Coronary artery (tissue), 2 donors: ENCODE data around the gene GPR151.

Experiments
- DNase-seq: peaks from one replicate; pipeline ENCODE4 v3.0.0-alpha.2; 2017; ENCODE audit warnings: low spot score
- H3K27ac ChIP-seq, 2 donors: fragments of 200-600 bp; sonication (generic); one replicate each; pipeline ENCODE4 v1.5.1; 2016 to 2019
- H3K4me3 ChIP-seq: fragments of 200-600 bp; sonication (generic); 2 replicates; pipeline ENCODE4 v1.5.1; 2016; ENCODE audit warnings: mild to moderate bottlenecking, moderate library complexity
- TF ChIP-seq, protein P1 (sequence below): fragments of 200-600 bp; sonication (generic); IDR thresholded peaks from one replicate; pipeline ENCODE4 v1.5.1; 2019; ENCODE audit warnings: antibody characterized with exemption

GPR151 gene

DNA sequence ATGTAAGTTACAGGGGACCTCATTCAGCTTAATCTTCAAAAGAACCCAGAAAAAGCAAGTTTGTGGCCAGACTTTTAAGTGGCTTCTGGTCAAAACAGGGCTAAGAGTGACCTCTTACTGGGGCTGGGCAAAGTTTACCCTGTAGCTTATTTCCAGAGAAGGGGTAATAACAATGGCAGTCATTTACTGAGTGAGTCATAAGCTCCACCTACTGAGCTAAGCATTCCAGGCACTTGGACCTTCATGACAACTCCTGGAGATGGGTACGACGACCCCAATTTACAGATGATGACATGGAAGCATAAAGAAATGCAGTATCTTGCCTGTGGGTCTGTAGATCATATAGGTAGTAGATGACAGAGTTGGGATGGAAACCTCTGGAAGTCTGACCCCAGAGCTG lies 4.7 kb upstream of the GPR151 start:
- Histone ChIP-seq H3K27ac (no peak overlapping the region), H3K4me3 (no peak overlapping the region)
- TF ChIP-seq, protein P1, sequence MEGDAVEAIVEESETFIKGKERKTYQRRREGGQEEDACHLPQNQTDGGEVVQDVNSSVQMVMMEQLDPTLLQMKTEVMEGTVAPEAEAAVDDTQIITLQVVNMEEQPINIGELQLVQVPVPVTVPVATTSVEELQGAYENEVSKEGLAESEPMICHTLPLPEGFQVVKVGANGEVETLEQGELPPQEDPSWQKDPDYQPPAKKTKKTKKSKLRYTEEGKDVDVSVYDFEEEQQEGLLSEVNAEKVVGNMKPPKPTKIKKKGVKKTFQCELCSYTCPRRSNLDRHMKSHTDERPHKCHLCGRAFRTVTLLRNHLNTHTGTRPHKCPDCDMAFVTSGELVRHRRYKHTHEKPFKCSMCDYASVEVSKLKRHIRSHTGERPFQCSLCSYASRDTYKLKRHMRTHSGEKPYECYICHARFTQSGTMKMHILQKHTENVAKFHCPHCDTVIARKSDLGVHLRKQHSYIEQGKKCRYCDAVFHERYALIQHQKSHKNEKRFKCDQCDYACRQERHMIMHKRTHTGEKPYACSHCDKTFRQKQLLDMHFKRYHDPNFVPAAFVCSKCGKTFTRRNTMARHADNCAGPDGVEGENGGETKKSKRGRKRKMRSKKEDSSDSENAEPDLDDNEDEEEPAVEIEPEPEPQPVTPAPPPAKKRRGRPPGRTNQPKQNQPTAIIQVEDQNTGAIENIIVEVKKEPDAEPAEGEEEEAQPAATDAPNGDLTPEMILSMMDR: no peak
- DNase-seq: no peak

DNA sequence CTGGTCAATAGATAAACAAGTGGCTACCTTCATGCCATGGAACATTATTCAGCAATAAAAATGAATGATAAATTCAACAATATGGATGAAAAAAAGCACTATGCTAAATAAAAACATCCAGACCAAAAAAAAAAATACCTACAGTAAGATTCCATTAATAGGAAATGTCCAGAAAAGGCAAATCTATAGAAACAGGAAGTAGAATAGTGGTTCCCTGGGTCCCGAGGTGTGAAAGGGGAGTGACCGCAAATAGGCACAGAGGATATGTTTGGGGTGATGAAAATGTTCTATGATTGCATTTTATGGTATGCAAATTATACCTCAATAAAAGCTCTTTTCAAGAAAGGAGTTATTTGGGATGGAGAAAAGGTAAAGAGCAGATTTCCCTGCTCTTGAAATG lies 3.6 kb upstream of the GPR151 start:
- no peak overlapping the region for H3K27ac ChIP-seq
- H3K4me3 ChIP-seq: no peak overlapping the region
- TF ChIP-seq, protein P1: no peak
- DNase-seq: no peak

DNA sequence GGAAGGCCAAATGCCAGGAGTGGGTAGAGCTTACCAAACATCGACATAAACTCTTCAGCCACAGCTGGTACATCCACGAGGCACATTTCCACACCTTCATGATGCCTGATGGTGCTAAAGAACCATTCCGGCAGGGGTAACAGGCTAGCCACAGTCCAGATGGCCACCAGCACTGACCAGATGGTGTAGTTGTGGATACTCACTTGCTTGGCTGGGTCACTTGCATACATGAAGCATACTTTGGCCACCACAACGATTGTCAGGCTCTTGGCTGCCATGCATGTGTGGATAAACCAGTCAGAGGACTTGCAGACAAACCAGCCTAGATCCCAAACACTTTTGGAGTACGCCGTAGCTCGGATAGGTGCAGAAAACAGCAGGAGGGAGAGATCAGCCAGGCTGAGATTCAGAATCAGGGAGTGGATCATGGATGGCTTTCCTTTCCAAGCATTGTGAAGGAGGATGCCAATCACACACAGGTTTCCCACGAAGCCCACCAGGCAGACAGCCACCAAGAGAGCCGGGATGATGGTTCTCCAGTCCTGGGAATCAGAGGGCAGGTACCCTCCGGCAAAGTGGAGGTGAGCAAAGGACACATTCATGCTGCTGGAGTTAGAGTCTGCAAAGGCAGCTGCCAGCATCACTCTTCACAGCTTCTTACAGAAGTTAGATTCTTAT lies 378 bp downstream of the GPR151 start:
- TF ChIP-seq, protein P1: no peak
- H3K4me3 ChIP-seq: no peak overlapping the region
- H3K27ac ChIP-seq: no peak overlapping the region
- no peak for DNase-seq

DNA sequence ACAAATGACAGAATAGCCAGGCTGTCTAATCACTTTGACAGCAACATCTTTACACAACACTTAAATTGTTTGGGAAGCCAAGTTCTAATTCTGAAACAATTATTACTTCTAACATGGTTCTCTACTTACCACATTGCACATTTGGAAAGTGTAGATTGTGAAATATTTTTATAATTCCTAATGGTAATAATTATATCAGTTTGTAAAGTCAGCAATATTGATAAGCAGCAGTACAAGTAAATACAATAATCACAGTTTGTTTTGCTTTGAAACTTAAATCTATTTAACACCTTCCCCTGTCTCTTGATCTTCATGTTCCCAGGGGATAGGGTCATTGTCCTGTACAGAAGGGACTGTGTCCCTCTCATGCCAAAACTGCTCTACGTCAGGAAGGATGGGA lies 1.4 kb downstream of the GPR151 start:
- no peak for DNase-seq
- Histone ChIP-seq H3K4me3 (no peak overlapping the region), H3K27ac (no peak overlapping the region)
- TF ChIP-seq, protein P1: no peak

DNA sequence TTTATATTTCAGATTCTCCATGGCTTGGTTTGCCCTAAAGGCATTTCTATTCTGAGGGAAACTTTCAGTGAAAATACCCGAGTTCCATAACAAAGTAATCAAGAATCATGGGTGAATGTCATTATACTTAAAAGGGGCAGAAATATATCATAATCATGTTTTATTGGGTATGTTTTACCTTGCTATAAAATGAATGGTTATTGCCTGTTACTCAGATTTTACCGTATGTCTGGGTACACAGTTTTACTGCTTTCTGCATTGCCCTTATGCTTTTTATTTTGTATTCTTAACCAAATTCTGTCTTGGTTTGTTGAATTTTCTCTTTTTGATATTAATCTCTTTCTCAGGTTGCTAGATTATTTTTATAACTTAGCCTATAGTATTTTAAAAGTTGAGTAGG lies 2.5 kb downstream of the GPR151 start:
- DNase-seq: no peak
- TF ChIP-seq, protein P1: no peak
- H3K4me3 ChIP-seq: no peak overlapping the region
- no peak overlapping the region for H3K27ac ChIP-seq

DNA sequence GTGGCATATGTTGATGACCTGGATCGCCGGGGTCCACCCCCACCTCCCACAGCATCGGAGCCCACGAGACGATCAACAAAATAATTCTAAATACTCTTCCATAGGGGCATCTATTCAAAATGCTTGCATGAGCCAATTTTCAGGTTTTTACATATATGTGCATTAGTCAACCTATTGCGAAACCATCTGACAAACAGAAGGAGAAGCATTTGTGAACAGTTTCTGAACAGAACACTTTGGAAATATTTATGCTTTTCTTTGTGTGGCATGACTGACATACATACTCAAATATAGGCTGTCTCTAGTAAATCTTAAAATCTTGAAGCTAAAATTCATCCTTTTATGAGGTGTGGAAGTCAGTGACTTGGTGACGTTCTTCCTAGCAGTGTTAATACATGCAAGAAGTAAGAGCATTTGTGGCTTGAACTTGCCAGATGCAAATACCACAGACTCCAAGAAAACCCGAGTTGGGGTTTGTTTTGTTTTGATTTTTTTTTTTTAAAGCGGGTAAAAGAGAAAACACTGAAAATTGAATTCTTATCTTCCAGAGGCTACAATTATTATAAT lies 5.3 kb downstream of the GPR151 start:
- Histone ChIP-seq H3K27ac (no peak overlapping the region), H3K4me3 (no peak overlapping the region)
- TF ChIP-seq, protein P1: no peak
- DNase-seq: no peak

DNA sequence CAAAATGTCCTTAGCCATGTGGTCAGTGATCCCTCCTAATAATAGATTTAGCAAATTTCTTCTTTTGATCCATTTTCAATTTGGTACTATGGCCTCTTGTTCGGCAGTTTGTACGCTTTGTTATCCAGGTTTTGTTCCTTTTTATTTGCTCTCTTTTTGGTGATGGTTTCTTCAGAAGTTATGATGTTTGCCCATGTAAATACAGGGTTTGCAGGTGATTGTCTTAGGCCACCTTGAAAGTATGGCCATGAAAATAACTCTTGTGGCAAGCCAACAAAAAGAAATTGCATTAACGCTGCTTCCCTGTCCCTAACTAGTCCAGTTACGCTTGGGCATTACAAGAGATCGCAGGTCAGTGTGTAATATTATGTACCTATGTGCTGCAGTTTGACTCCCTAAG lies 8.6 kb downstream of the GPR151 start:
- no peak for DNase-seq
- Histone ChIP-seq H3K4me3 (no peak overlapping the region), H3K27ac (no peak overlapping the region)
- TF ChIP-seq, protein P1: no peak
